GM18861 (cell line): ENCODE results near the gene FOSL2.

Source experiments
- ATAC-seq: cut with Tn5 transposase; IDR thresholded peaks from one replicate; pipeline ENCODE4 v1.9.1; 2021; ENCODE audit not compliant: unreplicated experiment

Gene FOSL2

GRCh38 chr2:28430377-28430765 is 37.7 kb downstream of the FOSL2 start:
- no peak for ATAC-seq

DNA sequence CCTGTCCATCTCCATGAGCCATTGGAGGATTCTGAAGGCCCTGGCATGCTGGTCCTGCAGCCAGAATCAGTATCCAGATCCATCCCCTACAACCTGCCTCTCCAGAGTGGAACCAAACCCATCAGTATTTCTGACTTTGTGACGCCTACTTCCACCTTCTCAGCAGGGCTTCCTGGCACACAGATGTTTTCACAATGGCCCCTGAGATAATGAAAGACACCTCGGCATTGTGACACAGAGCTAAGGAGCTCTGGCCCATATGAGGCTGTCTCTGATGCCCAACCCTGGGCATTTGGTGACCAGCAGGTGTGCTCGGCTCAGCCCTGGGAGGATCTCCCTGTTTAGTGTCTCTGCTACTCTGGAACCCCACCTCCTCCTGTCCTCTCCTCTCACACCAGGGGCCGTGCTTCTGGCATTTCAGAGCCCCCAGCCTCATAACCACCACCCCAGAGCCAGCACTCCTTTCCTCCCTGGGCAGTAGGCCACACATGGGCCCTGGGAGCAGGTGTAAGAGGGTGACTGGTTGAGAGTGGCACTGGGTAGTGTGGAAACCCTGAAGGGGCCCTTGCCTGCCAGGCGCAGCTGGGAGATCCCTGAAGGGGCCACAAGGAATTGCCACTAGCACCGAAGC is 38.2 kb downstream of the FOSL2 start:
- ATAC-seq: no peak

DNA sequence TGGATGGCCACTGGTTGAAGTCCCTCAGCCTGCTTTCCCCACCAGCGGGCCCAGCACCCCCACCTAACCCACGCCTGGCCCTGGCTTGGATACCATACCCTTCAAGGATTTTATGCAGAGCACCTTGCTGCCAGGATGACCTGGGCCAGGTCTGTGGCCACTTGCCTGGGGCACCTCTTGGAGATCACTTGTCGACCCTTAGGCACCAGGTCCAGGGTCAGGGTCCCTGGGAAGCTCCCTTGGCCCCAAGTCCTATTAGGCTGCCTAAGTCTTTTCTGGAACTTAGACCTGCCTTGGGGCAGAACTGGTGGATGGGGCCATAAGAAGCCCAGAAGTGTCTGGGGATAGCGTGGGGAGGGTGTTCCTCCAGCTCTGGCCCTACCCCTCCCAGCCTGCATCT is 39.1 kb downstream of the FOSL2 start:
- ATAC-seq: no peak

DNA sequence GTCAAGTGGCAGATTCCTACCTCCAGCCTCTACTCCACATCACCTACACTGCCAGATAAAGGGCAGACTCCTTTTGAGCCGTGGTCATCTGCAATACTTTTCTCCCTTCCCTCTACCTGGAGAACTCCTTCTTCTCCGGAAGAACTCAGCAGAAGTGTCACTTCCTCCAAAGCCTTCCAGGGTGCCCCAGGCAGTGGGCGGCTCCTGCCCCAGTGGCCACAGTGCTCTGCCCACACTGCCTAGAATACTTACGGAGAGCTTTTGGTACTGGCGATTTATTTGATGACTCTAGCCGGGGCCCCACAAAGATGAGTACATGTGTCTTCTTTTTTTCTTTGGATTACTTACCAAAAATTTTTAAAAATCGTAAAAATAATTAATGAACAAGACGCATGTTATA is 39.7 kb downstream of the FOSL2 start:
- no peak for ATAC-seq

- no peak for ATAC-seq
Measured at GRCh38 chr2:28433215-28433614, 40.6 kb downstream of the FOSL2 start.

DNA sequence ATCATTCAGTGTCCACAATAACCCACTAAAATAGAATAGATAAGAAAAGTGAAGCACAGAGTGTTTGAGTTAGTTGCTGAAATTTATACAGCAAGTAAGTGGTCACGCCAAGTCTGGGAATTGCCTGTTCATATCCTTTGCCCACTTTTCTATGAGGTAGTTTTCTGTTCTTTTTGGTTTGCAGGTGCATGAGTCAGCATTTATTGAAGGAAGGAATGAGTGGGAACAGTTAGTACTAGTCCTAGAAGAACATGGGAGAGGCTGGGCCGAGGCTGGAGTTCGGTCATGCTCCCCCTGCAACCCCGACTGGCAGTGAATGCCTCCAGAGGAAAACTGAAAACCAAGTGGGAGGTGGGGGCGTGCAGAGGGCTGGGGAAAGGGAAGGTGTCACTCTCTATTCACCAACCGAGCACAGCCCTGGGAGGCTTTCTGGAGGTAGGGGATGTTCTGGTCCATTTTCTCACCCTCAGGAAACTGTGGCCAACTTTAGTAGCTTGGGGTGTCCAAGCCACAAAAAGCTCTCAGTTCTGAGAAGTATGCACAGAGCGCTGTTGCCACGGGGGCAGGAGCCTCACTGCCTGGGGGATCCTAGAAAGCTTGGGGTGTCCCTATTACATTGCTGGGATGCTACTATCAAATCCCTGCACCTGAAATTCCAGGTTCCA is 41.4 kb downstream of the FOSL2 start:
- ATAC-seq: no peak

- ATAC-seq: no peak
Measured at GRCh38 chr2:28434600-28434989, 41.9 kb downstream of the FOSL2 start.

DNA sequence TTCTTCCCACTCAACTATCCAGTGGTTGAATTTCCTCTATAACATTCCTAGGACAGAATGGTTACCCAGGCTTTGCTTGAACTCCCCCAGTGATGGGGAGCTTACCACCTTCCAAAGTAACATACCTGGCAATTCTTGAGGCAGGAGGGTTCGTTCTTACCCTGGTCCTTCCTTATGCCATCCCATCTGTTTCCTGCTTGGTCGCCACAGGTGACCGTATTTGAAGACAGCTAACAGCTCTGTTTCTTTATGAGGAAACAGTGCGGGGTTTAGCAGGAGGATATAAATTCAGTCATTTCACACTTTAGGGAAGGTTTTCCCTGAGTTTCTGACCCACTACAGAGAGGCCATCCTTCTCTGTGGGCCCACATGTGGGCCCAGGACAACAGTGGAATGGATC is 42.6 kb downstream of the FOSL2 start:
- ATAC-seq: no peak

DNA sequence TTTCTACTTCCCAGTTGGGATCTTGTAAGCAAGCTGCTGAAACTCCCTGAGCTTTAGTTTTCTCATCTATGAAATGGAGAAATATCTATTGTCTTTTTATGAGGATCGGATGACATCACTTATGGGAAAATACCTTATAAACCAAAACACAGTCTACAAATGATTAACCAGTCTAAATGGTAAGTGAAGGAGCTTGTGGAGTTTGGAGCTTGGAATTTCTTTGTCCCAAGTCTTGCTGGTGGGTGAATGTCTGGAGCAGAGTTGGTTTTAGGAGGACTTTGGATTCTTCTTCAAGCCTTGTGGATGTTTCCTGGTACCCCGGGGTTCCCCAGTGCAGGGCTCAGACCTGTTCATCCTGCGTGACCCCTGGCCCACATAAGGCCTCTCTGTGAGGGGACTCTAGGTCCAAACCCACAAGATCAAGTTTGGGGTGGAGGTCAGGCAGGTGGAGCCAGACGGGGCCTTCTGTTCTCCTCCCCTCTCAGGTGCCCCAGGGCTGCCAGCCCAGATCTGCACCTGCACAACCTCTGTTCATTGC is 43.2 kb downstream of the FOSL2 start:
- no peak for ATAC-seq

GRCh38 chr2:28436525-28437051 is 43.9 kb downstream of the FOSL2 start:
- no peak for ATAC-seq

- ATAC-seq: no peak
Measured at GRCh38 chr2:28437149-28437835, 44.6 kb downstream of the FOSL2 start.

DNA sequence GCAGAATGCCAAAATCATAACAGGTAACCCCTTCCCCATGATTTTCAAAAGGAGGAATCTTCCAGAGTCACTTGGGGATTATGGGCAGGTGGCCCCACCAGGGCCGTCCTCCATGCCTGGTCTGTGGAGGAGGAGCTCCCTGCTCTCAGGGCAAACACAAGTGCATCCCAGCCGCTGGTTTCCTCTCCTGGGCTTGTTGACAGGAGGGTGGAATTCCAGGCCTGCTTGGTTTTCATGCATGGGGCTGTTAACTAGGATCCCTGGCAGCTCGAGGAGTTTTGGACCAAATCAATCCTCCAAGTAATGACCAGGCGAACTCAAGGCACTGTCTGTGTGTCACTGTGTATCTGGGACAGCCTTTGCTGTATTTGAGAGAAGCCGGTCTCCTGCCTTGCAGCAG is 45.3 kb downstream of the FOSL2 start:
- ATAC-seq: no peak

- no peak for ATAC-seq
Measured at GRCh38 chr2:28438532-28439063, 45.9 kb downstream of the FOSL2 start.

DNA sequence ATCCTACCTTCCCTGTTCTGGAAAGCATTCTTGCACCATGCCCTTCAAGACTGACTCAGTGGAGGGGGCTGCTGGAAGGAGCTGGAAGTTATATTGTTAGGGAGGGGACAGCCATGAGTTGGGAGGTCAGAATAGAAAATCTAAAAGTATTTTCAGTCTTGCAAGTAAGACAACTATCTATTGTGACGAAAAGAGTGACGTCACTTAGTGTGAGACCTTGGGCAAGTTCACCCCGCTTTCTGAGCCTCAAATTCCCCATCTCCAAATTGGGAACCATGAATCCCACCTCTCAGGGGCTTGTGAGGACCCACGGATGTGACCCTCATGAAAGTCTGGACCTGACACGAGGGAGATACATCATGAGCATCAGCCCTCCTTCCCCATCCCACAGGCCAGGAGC is 46.5 kb downstream of the FOSL2 start:
- ATAC-seq: no peak

GRCh38 chr2:28439763-28440162 is 47.1 kb downstream of the FOSL2 start:
- ATAC-seq: no peak

DNA sequence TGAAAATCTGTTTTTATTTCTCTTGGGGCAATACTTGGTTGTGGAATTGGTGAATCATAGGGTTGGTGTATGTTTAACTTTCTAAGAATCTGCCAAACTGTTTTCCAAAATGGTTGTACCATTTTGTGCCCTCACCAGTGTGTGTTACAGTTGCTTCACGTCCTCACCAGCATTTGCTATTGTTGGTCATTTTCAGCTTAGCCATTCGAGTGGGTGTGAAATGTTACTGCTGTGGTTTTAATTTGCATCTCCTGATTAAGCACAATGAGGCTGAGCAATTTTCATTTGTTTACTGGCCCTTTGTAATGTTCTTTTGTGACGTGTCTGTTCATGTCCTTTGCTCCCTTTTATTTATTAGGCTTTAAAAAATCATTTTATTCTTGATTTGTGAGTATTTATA is 49.7 kb downstream of the FOSL2 start:
- no peak for ATAC-seq

DNA sequence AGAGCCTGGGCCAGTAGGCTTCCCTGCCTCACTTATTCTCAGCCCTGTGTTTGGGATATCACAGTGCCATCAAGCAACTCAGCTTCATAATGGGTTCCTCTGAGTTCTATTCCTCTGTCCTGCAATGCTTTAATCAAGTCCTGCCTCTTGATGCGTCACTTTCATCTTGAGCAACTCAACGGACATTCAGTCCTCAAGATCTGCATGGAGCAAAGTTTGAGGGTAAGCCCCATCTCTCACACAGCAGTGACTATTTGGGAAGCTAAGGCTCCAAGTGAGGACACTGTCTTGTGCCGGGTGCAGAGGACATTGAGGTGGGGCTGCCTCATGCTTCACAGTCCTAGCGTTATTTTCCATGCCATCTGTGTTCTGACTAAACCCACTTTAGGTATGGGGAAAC is 52.3 kb downstream of the FOSL2 start:
- ATAC-seq: no peak

GRCh38 chr2:28445448-28446258 is 53.0 kb downstream of the FOSL2 start:
- ATAC-seq: no peak

- no peak for ATAC-seq
Measured at GRCh38 chr2:28446531-28446930, 53.9 kb downstream of the FOSL2 start.

DNA sequence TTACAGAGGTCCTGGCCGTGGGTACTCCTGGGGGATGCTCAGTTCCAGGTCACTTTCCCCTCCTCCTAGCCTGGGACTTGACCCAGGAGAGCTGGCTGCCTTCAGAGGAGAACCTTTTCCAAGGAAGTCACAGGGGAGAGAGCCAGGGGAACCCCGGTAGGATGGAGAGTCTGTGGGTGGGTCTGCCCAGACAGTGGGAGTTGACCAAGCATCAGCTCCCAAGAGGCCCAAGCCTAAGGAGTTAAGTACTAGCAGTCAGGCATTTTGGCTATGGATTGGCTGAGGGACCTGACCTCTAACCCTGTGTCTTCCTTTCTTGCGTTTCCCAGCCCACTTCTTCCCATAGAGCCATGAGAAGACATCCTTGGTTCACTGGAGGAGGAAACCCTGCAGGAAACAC is 54.4 kb downstream of the FOSL2 start:
- no peak for ATAC-seq
